Measurements from ENCODE around the gene HSP90AB1. TPM values are rescaled to one million over a fixed set of nuclear protein-coding genes. Genes with fewer than 3 reads are reported as not detected.

The HSP90AB1 gene
- total and polyA plus RNA-seq, 2 donors, result 252 to 772 TPM

DNA sequence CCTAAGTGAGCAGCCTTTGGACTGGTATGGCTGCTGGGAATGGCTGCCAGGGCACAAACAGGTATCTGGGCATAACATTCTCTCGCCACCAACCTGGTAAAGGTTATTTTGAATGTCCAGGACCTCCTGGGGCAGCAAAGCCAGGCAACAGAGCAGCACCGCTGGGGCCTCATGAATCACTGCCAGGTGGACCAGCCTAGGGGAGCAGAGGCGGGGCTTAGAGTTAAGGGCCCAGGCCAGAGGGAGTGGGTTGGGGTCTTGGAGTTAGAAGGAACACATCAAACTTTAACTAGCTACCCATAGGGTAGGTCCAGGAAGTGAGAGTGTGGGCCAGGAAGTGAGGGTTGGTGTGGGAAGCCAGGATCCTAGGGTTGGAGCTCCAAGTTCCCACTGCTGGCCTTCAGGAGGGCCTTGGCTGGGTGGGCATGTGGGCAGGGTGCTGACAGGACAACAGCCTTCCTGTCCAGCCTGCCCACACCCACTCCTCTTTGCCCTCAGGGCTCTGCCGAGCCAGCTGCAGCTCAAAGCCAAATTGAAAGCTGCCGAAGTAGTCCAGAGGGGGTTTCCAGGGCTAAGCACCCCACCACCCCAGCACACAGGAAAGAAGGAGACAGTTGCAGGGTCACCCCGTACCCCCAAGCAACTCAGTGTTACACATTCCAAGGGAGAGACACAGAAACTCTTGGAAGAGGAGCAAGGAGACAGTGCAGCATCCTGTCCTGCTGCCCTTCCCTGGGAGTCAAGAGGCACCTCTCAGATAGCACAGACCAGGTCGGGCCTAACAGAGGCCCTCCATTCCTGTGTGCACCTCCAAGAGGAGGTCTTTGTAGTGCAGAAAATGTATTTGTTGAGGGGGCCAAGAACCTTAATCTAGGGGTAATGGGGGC lies 15.8 kb downstream of the HSP90AB1 start:
- Histone ChIP-seq H3K27me3 (ENCODE audit: control insufficient read depth in 2 of 2, insufficient read depth in 1 of 2, low read length in 1 of 2) (peaks cover 3 to 5% of the 10 kb centered on the region in 2 donors), H3K4me3 (ENCODE audit: low read length in 2 of 2) (peak overlapping the region; percentile 1 to 94), H3K9me3 (ENCODE audit: control insufficient read depth in 2 of 2, insufficient read depth in 1 of 2, low read length in 1 of 2) (peaks cover 0 to 3% of the 10 kb centered on the region in 2 donors), H3K27ac (ENCODE audit: low read depth in 1 of 2, low read length in 1 of 2) (peak overlapping the region; percentile 54 to 78), H3K36me3 (ENCODE audit: control insufficient read depth in 2 of 2, insufficient read depth in 2 of 2, low read length in 1 of 2) (peaks cover 13 to 33% of the 10 kb centered on the region in 2 donors), H3K4me1 (ENCODE audit: control insufficient read depth in 2 of 2, insufficient read depth in 2 of 2, low read length in 2 of 2) (peaks cover 19 to 37% of the 10 kb centered on the region in 2 donors)
- DNase-seq (ENCODE audit: low read depth in 6 of 9, low spot score in 9 of 9), result no peak
- WGBS, result 63% methylated on average over 7 of the region's 7 CpGs

DNA sequence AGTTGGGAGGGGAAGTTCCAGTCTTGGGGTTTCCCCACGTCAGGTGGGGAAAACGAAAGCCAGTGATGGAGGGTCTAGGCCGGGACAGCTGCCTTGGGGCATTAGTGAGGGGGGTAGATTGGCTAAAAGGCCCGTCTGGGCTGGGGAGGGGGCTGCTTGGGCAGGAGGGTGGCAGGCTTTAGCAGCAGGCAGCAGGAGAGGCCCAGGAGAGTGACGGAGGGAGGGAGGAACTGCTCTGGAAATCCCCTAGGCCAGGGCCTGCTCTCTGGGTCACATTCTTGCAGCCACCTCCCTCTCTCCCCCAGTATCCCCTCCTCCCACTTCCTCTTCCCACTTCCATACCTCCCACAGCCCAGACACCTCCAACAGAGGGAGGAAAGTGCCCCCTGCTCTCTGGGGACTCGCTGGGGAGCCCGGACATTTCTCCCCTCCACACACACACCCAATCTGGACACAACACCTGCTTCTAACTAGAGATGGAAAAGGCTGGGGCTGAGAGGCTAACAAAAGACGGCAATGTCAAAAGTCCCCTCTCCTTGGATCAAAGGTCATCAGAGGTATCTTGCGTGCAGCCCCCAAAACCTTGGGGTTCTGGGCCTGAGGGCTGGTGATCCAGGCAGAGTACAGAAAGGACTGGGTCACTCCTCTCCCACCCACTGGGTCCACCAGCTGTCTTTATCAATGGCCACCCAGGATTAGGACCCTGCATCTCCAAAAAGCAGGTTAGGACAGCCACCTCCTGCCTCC lies 16.6 kb downstream of the HSP90AB1 start:
- Histone ChIP-seq H3K36me3 (ENCODE audit: control insufficient read depth in 2 of 2, insufficient read depth in 2 of 2, low read length in 1 of 2) (peaks cover 13 to 29% of the 10 kb centered on the region in 2 donors), H3K27me3 (ENCODE audit: control insufficient read depth in 2 of 2, insufficient read depth in 1 of 2, low read length in 1 of 2) (peaks cover 7 to 11% of the 10 kb centered on the region in 2 donors), H3K4me3 (ENCODE audit: low read length in 2 of 2) (peak overlapping the region; percentile 92 to 94), H3K4me1 (ENCODE audit: control insufficient read depth in 2 of 2, insufficient read depth in 2 of 2, low read length in 2 of 2) (peaks cover 18 to 40% of the 10 kb centered on the region in 2 donors), H3K27ac (ENCODE audit: low read depth in 1 of 2, low read length in 1 of 2) (peak overlapping the region; percentile 37 to 78), H3K9me3 (ENCODE audit: control insufficient read depth in 2 of 2, insufficient read depth in 1 of 2, low read length in 1 of 2) (peaks cover 0 to 3% of the 10 kb centered on the region in 2 donors)
- no peak for DNase-seq (ENCODE audit: low read depth in 6 of 9, low spot score in 9 of 9)
- WGBS, result 31% methylated on average over 9 of the region's 9 CpGs

DNA sequence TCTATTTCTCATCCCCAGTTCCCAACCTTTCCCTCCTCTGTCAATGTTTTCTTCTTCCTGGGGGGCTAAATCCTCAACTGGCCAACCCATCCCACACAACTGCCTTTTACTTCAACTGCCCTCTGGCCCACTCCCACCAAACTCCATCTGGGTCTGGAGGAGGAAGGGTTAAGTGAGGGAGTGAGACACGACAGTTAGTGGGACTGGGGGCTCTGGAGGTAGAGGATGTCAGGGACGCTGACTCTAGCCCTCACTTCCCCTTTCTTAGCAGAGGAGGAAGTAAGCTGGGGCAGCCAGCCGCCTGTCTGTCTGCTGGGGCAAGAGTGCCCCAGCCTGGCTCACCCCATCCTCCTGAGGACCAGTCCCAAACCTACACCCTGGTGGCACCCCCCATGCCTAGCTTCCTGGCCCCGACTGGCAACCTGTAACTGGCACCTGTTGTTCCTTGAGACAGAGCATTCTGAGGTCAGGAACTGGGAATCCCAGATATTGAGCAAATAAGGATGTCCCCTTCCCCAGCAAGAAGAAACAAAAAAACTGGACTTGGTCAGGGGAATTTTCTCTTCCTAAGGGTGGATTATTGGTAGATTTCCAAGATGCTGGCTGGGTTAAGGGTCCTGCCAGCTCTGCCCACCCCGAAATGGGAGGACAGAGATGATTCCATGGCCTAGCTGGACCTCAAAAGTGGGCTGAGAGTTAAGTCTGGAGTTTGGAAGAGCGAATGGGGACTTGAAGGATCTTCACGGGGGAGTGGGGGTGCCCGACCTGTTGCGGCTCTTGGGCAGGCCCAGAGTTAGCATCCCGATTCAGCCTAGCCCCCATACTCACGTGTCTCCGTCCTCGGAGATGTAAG lies 17.5 kb downstream of the HSP90AB1 start:
- WGBS, result 3% methylated on average over 13 of the region's 13 CpGs

DNA sequence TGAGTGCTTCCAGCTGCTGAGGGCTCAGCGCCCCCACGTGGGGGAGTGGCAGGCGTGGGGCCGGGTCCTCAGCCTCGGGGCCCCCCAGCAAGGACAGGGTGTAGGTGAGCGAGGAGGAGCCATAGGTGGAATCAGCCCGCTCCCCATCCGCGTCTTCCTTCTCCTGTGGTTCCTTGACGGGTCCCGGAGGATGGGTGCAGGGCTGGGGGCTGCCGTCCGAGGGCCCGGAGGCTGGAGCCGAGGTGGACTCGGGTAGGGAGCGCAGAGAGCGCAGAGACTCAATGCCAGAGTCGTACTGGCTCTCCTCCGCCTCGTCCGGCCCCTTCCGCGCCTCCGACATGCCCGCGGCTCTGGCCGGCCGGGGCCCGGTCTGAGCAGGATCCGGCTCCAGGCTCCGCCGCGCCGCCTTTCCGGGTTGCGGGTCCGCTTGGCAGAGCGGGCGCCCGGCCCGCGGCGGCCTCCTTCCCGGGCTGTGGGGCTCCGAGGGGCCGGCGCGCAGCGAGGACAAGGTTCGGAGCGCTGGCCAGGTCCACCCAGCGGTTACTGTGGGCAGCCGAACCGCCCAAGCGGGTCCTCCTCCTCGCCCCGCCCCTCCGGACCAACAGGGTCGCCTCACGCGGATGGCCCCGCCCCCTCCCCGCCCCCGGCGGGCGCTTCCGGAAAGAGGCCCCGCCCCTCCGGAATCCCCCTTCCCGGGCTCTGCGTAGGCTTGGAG lies 18.3 kb downstream of the HSP90AB1 start, which contains the start of gene NFKBIE:
TSS of gene NFKBIE (minus strand) at position 545 of the 715 bp plus-strand sequence. CDS start at position 340, 205 bp downstream.
- Histone ChIP-seq H3K4me3 (ENCODE audit: low read length in 2 of 2) (peak within 1 kb of the TSS; percentile 92 to 94), H3K36me3 (ENCODE audit: control insufficient read depth in 2 of 2, insufficient read depth in 2 of 2, low read length in 1 of 2) (peaks cover 7 to 14% of the 10 kb centered on the region in 2 donors), H3K9me3 (ENCODE audit: control insufficient read depth in 2 of 2, insufficient read depth in 1 of 2, low read length in 1 of 2) (peaks cover 0 to 3% of the 10 kb centered on the region in 2 donors), H3K27ac (ENCODE audit: low read depth in 1 of 2, low read length in 1 of 2) (peak within 1 kb of the TSS; percentile 78 to 82), H3K27me3 (ENCODE audit: control insufficient read depth in 2 of 2, insufficient read depth in 1 of 2, low read length in 1 of 2) (peaks cover 24 to 27% of the 10 kb centered on the region in 2 donors), H3K4me1 (ENCODE audit: control insufficient read depth in 2 of 2, insufficient read depth in 2 of 2, low read length in 2 of 2) (peaks cover 18 to 41% of the 10 kb centered on the region in 2 donors)
- under 1% methylated on average over 72 of the region's 72 CpGs for WGBS
- DNase-seq (ENCODE audit: low read depth in 6 of 9, low spot score in 9 of 9), result peak in 7 of 9 donors; percentile 65 to 89 (median 81)

More for the DNA sequence above, 17.5 kb downstream of the HSP90AB1 start:
- peaks cover 18 to 41% of the 10 kb centered on the region in 2 donors for H3K4me1 ChIP-seq (ENCODE audit: control insufficient read depth in 2 of 2, insufficient read depth in 2 of 2, low read length in 2 of 2)
- peak in 1 of 9 donors; percentile 43 for DNase-seq (ENCODE audit: low read depth in 6 of 9, low spot score in 9 of 9)
- H3K9me3 ChIP-seq (ENCODE audit: control insufficient read depth in 2 of 2, insufficient read depth in 1 of 2, low read length in 1 of 2), result peaks cover 0 to 3% of the 10 kb centered on the region in 2 donors
- H3K36me3 ChIP-seq (ENCODE audit: control insufficient read depth in 2 of 2, insufficient read depth in 2 of 2, low read length in 1 of 2), result peaks cover 13 to 22% of the 10 kb centered on the region in 2 donors
- H3K27me3 ChIP-seq (ENCODE audit: control insufficient read depth in 2 of 2, insufficient read depth in 1 of 2, low read length in 1 of 2), result peaks cover 16 to 19% of the 10 kb centered on the region in 2 donors
- H3K4me3 ChIP-seq (ENCODE audit: low read length in 2 of 2), result peak overlapping the region; percentile 92 to 94
- H3K27ac ChIP-seq (ENCODE audit: low read depth in 1 of 2, low read length in 1 of 2), result peak overlapping the region in 1 of 2 donors; percentile 78

DNA sequence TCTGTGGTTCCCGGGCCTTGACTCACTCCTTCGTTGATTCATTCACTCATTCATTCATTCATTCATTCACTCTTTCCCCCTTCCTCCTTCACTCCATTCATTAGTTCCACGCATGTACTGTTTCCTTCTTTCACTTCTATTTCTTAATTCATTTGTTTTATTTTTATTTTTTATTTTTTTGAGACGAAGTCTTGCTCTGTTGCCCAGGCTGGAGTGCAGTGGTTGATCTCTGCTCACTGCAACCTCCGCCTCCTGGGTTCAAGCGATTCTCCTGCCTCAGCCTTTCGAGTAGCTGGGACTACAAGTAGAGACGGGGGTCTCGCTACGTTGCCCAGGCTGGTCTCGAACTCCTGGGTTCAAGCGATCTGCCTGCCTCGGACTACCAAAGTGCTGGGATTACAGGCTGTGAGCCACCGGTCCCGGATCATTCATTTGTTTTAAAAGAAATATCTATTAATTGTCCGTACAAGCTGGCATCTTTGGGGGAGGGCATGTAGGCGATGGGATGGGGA lies 18.9 kb downstream of the HSP90AB1 start:
- Histone ChIP-seq H3K27ac (ENCODE audit: low read depth in 1 of 2, low read length in 1 of 2) (no peak overlapping the region), H3K36me3 (ENCODE audit: control insufficient read depth in 2 of 2, insufficient read depth in 2 of 2, low read length in 1 of 2) (peaks cover 5 to 8% of the 10 kb centered on the region in 2 donors), H3K4me3 (ENCODE audit: low read length in 2 of 2) (peak overlapping the region; percentile 92 to 94), H3K9me3 (ENCODE audit: control insufficient read depth in 2 of 2, insufficient read depth in 1 of 2, low read length in 1 of 2) (peaks cover 0 to 3% of the 10 kb centered on the region in 2 donors), H3K27me3 (ENCODE audit: control insufficient read depth in 2 of 2, insufficient read depth in 1 of 2, low read length in 1 of 2) (peaks cover 30 to 33% of the 10 kb centered on the region in 2 donors), H3K4me1 (ENCODE audit: control insufficient read depth in 2 of 2, insufficient read depth in 2 of 2, low read length in 2 of 2) (peaks cover 18 to 41% of the 10 kb centered on the region in 2 donors)
- 71% methylated on average over 17 of the region's 17 CpGs for WGBS
- DNase-seq (ENCODE audit: low read depth in 6 of 9, low spot score in 9 of 9), result no peak

DNA sequence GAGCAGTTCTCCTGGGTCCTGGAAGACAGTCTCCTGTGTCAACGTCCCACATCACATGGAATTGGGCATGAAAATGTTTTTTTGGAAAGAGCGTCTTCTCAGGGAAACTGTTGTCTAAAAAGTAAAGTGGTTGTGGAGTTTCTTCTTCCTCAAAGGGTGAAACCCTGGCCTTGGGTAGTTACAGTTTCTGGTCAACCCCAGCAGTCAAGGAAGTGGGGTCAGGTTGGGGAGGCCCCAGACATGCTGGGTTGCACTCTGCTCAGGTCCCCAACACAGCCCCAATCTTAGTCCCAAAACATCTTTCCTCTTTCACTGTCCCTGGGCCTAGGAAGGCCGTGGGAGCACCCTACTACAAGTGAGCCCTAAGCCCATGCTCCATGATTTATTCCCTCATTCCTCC lies 19.4 kb downstream of the HSP90AB1 start:
- Histone ChIP-seq H3K27ac (ENCODE audit: low read depth in 1 of 2, low read length in 1 of 2) (no peak overlapping the region), H3K27me3 (ENCODE audit: control insufficient read depth in 2 of 2, insufficient read depth in 1 of 2, low read length in 1 of 2) (peaks cover 36 to 39% of the 10 kb centered on the region in 2 donors), H3K4me1 (ENCODE audit: control insufficient read depth in 2 of 2, insufficient read depth in 2 of 2, low read length in 2 of 2) (peaks cover 18 to 45% of the 10 kb centered on the region in 2 donors), H3K4me3 (ENCODE audit: low read length in 2 of 2) (no peak overlapping the region), H3K9me3 (ENCODE audit: control insufficient read depth in 2 of 2, insufficient read depth in 1 of 2, low read length in 1 of 2) (peaks cover 0 to 3% of the 10 kb centered on the region in 2 donors), H3K36me3 (ENCODE audit: control insufficient read depth in 2 of 2, insufficient read depth in 2 of 2, low read length in 1 of 2) (peaks cover 4 to 5% of the 10 kb centered on the region in 2 donors)
- DNase-seq (ENCODE audit: low read depth in 6 of 9, low spot score in 9 of 9), result no peak
- 94% methylated on average over 3 of the region's 3 CpGs for WGBS

DNA sequence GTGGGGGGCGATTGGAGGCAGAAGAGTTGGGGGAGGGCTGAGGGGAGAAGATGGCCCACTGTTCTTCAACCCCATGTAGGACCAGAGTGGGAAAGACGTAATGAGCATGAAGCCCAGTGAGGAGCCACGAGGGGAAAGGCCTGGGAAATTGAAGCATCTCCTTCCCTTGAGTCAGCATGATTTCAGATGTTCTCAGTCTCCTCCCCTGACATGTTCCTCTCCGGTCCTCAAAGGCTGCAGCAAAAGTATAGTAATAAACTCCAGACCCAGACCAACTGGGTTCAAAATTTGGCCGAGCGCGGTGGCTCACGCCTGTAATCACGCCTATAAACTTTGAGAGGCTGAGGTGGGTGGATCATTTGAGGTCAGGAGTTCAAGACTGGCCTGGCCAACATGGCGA lies 20.4 kb downstream of the HSP90AB1 start:
- Histone ChIP-seq H3K36me3 (ENCODE audit: control insufficient read depth in 2 of 2, insufficient read depth in 2 of 2, low read length in 1 of 2) (peaks cover 0 to 1% of the 10 kb centered on the region in 2 donors), H3K4me3 (ENCODE audit: low read length in 2 of 2) (no peak overlapping the region), H3K27ac (ENCODE audit: low read depth in 1 of 2, low read length in 1 of 2) (no peak overlapping the region), H3K9me3 (ENCODE audit: control insufficient read depth in 2 of 2, insufficient read depth in 1 of 2, low read length in 1 of 2) (peaks cover 0 to 7% of the 10 kb centered on the region in 2 donors), H3K4me1 (ENCODE audit: control insufficient read depth in 2 of 2, insufficient read depth in 2 of 2, low read length in 2 of 2) (peaks cover 18 to 45% of the 10 kb centered on the region in 2 donors), H3K27me3 (ENCODE audit: control insufficient read depth in 2 of 2, insufficient read depth in 1 of 2, low read length in 1 of 2) (peaks cover 45 to 48% of the 10 kb centered on the region in 2 donors)
- DNase-seq (ENCODE audit: low read depth in 6 of 9, low spot score in 9 of 9), result no peak
- WGBS, result 94% methylated on average over 10 of the region's 10 CpGs
